22Rv1 (cell line): Measurements from ENCODE around the gene C3orf20.

Experiments
- ZFX ChIP-seq: fragments of 450-650 bp; IDR thresholded peaks from 2 replicates; pipeline ENCODE4 v1.6.1; 2017; ENCODE audit warnings: antibody characterized with exemption, borderline replicate concordance
- TF ChIP-seq, protein P1 (sequence below): fragments of 450-650 bp; IDR thresholded peaks from 2 replicates; pipeline ENCODE4 v1.5.1; 2017; ENCODE audit warnings: mild to moderate bottlenecking

DNA sequence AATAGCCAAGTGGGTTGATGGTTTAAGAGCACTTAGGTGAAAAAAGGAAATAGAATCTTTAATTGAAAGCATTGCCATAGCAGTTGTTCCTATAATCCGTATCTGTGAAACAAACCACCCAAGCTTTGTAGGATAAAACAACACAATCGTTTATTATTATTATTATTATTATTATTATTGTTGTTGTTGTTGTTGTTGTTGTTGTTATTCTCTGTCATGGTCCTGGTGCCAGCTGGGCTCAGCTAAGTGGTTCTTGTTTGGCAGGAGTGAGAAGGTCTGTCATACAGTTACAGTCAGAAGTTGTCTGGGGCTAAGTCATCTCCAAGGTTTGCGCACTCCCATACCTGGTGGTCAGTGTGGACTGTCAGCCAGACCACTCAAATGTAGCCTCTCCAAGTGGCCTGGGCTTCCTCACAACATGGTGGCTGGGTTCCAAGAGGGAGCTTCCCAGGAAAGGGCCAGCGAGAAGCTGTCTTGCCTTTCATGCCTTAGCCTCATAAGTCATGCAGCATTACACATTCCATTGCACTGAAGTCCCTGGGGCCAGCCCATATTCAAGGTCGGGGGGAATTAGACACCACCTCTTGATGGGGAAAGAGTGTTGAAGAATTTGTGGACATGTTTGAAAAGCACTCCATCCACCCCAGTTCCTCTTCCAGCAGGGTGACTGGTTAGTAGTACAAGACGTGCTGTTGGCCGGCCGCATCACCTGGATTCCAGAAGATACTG, 89.6 kb downstream of the C3orf20 start:
- TF ChIP-seq, protein P1, sequence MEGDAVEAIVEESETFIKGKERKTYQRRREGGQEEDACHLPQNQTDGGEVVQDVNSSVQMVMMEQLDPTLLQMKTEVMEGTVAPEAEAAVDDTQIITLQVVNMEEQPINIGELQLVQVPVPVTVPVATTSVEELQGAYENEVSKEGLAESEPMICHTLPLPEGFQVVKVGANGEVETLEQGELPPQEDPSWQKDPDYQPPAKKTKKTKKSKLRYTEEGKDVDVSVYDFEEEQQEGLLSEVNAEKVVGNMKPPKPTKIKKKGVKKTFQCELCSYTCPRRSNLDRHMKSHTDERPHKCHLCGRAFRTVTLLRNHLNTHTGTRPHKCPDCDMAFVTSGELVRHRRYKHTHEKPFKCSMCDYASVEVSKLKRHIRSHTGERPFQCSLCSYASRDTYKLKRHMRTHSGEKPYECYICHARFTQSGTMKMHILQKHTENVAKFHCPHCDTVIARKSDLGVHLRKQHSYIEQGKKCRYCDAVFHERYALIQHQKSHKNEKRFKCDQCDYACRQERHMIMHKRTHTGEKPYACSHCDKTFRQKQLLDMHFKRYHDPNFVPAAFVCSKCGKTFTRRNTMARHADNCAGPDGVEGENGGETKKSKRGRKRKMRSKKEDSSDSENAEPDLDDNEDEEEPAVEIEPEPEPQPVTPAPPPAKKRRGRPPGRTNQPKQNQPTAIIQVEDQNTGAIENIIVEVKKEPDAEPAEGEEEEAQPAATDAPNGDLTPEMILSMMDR: no peak
- no peak for TF ChIP-seq ZFX
